PFSK-1 (cell line): ENCODE data around the gene DNAH14.

Experiments
- FOXP2 ChIP-seq: optimal IDR thresholded peaks from 2 replicates; pipeline ENCODE3; 2011; ENCODE audit warnings: borderline replicate concordance, control low read depth, inconsistent platforms; ENCODE audit not compliant: insufficient read depth; ENCODE audit errors: extremely low read length, extremely low read depth
- POLR2AphosphoS5 ChIP-seq: IDR thresholded peaks from 2 replicates; pipeline ENCODE4 v1.6.1; 2012; ENCODE audit warnings: low read depth, mild to moderate bottlenecking, control low read depth, low read length, moderate library complexity

GRCh38 chr1:224959656-224960055 lies 30.2 kb downstream of the DNAH14 start:
- TF ChIP-seq FOXP2 (no peak), POLR2AphosphoS5 (no peak)
